ENCODE data around the gene AKT3.

DNA sequence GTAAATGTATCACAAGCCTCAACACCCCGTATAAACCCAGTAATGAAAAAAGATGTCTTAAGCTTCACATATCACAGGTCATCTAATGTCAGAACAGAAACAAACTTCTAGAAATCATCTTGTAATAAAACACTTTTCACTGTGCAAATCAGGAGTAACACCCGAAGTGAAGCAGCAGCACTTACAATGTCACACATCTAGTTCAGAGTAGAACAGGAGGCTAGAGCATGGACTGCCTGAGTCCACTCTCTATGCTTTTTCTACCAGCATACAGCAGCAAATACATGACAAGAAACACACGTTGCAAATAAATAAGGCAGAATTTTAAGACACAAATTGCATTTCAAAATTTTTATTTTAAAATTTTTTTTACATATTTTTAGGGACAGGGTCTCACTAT, 57.2 kb downstream of the AKT3 start:
- TF ChIP-seq CBX8 (IDR thresholded peaks at IDR 0.05; ENCODE audit: borderline replicate concordance, low read depth, low read length) (no peak), ZNF274 (IDR thresholded peaks at IDR 0.05; ENCODE audit: borderline replicate concordance, extremely low read depth, low read length) (no peak)
- TF ChIP-seq, protein P1, sequence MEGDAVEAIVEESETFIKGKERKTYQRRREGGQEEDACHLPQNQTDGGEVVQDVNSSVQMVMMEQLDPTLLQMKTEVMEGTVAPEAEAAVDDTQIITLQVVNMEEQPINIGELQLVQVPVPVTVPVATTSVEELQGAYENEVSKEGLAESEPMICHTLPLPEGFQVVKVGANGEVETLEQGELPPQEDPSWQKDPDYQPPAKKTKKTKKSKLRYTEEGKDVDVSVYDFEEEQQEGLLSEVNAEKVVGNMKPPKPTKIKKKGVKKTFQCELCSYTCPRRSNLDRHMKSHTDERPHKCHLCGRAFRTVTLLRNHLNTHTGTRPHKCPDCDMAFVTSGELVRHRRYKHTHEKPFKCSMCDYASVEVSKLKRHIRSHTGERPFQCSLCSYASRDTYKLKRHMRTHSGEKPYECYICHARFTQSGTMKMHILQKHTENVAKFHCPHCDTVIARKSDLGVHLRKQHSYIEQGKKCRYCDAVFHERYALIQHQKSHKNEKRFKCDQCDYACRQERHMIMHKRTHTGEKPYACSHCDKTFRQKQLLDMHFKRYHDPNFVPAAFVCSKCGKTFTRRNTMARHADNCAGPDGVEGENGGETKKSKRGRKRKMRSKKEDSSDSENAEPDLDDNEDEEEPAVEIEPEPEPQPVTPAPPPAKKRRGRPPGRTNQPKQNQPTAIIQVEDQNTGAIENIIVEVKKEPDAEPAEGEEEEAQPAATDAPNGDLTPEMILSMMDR (IDR thresholded peaks at IDR 0.05; ENCODE audit: control extremely low read depth in 1 of 3, insufficient read depth in 1 of 3, low read depth in 1 of 3, low read length in 3 of 3) = no peak

Measured in H1 (cell line).